SW 1271 (cell line): ENCODE measurements around the gene ABLIM2.
"Not testable (repeated sequence)": the region's sequence is repeated elsewhere in the genome, so short reads cannot be mapped to it uniquely, and the experiment has no call there.

Source experiments
- DNase-seq, 2 experiments: peaks; one replicate each; lab custom pipeline; 2025; lab: John Stamatoyannopoulos, UW

ABLIM2 gene

GRCh38 chr4:7929118-7929951 is 229.3 kb downstream of the ABLIM2 start:
- DNase-seq, result peak in 1 of 2 experiments; percentile 37

GRCh38 chr4:7928711-7929110 is 229.9 kb downstream of the ABLIM2 start:
- DNase-seq, result no peak

GRCh38 chr4:7926822-7927221 is 231.8 kb downstream of the ABLIM2 start:
- no peak for DNase-seq

- no peak for DNase-seq
Measured at GRCh38 chr4:7924570-7924969, 234.0 kb downstream of the ABLIM2 start.

GRCh38 chr4:7924163-7924562 is 234.4 kb downstream of the ABLIM2 start:
- DNase-seq, result no peak

GRCh38 chr4:7922466-7922865 is 236.1 kb downstream of the ABLIM2 start:
- no peak for DNase-seq

GRCh38 chr4:7918981-7919380 is 239.6 kb downstream of the ABLIM2 start:
- DNase-seq, result no peak

- not testable (repeated sequence) for DNase-seq
Measured at GRCh38 chr4:7918187-7918586, 240.4 kb downstream of the ABLIM2 start.

- DNase-seq, result no peak
Measured at GRCh38 chr4:7917669-7918068, 240.9 kb downstream of the ABLIM2 start.

- DNase-seq, result no peak
Measured at GRCh38 chr4:7915875-7916242, 242.8 kb downstream of the ABLIM2 start.
